HG03139 (cell line): ENCODE results near the gene CCER1.
A peak's percentile ranks its signal among the peaks of the same experiment; 100 is the strongest.

Experiments
- ATAC-seq: cut with Tn5 transposase; IDR thresholded peaks from one replicate; pipeline ENCODE4 v1.9.1; 2021; ENCODE audit not compliant: unreplicated experiment

CCER1 gene

DNA sequence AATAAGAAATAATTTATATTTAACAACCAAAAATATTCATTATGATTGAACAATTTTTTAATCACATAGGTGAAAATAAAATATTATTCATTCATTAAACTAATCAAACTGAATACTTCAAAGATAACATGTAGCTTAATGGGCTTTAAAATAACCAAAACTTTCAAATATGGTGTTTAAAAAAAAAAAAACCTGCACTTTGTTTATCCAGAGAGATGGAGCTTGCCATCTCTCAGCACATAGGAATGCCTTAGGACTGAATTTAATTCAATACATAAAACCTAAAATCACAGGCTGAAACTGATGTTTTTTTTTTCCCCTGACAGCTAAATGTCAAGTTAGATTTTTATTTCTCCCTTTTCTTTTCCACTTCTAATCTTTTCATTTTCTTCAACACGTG, 14.4 kb upstream of the CCER1 start:
- no peak for ATAC-seq

DNA sequence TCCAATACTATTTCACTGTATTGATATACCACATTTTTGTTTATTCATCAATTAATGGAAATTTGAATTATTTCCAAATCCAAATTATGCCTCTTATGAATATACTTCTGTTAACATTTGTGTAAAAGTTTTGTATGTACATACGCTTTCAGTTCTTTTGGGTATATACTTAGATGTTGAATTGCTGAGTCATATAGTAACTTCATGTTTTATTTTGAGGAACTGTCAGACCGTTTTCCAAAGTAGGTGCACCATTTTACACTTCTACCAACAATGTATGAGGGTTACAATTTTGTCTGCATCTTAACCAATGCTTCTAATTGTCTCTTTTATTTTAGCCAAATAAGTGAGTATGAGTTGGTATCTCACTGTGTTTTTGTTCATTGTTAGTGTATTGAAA, 10.2 kb upstream of the CCER1 start:
- ATAC-seq = no peak

DNA sequence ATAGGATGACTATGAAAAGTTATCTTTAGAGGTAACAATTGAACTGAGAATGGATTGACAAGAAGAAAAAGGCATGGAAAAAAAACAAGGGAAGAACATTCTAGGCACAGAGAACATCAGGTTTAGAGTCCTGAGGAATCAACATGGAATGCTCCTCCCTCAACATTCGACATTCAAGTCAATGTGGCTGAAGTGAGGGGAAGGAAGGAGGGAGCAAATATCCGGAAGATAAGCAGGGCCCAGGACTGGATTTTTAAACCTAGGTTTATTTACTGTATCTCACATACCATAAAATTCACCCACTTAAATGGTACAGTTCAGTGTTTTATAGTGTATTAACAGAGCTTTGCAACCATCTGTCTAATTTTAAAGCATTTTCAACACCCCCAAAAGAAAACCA, 9.6 kb upstream of the CCER1 start:
- no peak for ATAC-seq

DNA sequence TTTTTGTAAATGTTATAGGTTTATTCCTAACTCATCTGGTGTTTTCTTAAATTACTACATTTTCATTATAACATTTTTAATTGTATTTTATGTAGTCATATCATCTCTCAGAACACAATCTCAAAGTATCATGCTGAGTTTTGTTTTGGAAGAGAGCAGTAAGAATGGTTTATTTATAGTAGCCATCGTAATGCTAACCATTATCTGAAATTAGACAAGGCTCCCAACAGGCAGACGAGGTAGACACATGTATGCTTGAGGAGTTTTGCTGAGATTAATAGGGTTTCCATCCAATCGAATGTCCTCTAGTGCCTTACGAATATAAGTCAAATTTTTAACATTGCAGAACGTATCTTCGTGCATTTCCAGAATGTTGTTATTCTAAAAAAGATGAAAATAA, 9.0 kb upstream of the CCER1 start:
- ATAC-seq = no peak

DNA sequence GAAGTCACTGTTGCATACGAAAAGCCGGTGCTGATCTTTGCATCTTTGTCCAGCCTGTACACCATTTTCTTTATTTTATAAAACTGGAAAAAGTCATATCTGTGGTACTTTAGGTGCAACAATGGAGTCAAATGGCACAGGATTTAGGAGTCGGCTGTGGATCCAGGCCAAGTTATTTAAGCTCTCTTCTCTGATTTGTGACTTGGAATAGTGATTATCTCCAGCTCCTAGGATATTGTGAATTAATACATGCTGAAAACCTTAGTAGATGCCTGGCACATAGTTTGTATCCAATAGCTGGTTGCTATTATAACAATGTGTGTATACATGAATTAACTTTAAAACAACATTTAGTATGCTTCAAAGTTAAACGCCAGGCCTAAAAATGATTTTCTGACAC, 6.2 kb upstream of the CCER1 start:
- no peak for ATAC-seq

DNA sequence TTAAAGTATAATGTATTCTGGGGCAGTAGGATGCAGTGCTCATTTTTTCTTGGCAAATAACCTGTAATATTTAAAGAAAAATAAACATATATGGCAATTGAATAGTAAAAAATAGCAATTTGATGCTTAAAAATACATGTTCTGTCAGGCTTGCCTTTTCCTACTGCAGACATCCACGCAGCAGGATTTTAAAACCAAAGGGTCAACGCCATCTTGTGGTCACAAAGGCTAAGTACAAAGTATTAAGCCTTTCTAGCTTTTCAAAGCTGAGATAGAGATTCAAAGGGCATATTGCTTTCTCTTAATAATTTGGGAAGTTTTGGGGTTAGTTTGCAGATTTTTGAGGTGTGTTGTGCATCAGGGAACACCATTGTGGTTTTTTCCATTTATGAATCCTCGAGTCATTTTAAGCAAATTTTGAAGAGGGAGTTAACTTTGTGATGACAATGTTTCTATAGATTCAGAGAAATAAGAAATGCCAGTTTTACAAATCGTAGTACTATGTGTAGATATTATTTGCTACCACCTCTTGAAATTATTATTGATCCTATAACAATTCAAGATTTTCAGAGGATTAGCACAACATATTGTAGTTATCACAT, 4.7 kb upstream of the CCER1 start:
- peak; percentile 77 for ATAC-seq

DNA sequence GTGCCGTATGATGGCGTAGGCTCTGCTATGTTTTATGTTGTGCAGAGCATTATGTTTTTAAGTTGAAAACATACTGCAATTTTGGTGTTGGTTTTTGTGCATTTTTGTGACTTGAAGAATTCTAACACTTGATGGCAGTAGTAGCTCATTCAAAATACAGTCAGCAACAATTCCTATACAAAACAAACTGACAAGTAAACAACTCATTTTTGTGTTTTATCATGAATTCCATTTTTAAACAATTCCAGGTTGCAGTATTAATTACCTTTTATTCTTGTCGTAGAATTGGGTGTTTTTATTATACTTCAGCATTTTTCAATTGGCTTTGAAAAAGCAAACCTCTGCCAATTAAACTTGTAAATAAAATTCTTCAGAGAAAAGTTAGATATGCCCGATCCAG, 4.1 kb upstream of the CCER1 start:
- ATAC-seq = no peak

DNA sequence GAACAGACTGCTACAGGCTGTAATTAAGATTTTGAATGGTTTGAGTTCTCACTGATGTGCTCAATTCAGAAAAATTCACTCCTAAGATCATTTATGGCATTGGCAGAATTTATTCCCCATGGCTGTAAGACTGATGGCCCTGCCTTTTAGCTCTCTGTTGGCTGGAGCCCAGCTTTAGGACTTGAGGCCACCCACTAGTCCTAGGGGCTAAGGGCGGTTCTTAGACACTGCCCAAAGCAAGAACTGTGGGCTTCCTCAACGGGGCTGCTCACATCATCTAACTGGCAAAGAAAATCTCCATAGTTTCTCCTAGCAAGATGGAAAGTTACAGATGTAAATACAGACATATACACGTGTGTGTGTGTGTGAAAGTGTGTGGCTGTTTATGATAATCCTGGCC, 3.4 kb upstream of the CCER1 start:
- no peak for ATAC-seq

DNA sequence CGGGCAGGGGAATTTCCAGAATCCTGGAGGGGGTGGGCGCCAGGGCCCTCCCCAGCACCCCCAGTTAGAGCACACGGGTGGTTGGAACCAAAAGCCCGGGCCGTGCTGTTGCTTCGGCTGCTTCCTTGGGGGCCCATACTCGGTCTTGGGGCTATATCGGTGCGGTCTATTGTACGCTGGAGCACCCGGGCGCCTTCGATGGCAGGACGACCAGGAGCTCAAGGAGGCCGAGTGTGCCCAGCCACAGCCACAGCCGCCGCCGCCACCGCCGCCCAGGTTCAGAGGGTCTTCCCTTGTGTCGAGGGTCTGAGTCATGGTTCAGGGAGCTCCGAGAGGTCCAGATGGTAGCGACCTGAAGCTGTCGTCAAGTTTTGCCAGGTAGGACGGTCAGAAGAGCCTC, 548 bp downstream of the CCER1 start:
- ATAC-seq = no peak

DNA sequence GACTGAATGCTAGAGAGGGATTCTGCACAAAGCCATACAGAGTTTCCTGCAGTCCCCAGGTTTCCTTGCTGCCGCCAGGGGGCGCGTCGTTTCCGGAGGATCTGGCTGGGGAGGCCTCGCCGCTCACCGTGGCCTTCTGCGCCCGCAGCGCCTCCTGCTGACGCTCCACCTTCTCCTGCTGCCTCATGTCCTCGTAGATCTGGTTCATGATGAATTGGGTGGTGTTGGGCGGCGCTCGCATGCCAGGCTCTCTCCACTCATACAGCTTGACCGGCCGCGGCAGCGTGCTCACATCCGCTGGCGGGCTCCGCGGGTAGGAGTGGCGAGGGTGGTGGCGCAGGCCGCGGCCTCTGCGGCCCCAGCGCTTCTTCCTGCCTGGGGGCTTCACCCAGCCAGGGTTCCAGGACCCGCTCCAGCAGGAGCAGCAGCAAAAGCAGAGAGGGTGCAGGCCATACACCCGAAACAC, 987 bp downstream of the CCER1 start:
- ATAC-seq = no peak

DNA sequence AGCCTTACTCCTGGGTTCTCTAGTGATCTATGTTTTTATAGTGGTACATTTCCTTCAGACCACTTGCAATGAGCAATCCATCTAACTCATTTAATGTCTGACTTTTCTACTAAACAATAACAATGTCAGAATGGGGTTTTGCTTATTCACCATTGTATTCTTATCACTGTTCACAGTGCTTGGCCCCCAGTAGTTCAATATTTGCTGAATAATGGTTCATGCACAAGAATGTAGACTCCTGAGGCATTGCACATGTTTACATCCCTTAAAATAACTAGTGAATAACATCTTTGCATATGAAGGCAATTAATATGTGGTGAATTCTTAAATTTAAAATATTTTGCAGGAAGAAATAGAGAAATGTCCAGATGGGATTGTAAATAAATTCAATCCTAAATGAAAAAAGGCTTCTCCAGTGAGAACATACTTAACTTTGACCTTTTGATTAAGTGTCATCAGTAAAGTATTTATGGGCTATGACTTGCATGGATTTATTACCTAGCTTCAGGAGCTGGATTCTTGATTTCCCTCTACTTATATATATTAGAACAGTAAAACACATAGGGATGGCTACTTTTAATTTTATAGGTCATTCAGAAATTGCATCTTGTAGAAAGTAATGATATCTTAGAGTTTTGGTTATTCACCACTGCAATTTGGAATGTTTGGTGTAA, 3.4 kb downstream of the CCER1 start:
- ATAC-seq = no peak

DNA sequence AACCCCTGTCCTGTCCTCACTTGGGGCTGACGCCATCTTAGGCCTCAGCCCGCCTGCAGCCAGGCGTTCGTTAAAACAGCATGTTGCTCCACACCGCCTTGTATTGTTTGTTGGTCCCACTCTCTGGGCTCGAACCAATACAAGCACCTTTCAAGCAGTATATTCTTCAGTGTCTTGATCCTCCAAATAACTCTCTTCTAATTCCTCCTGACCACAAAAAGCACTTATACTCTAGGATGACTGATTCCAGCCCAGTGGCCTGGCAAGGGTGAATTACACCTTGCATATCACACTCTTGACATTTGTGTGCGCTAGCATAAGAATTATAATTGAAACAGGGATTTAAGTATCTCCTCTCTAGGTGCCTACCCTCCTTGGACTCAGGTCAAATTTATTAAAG, 7.1 kb downstream of the CCER1 start:
- no peak for ATAC-seq

DNA sequence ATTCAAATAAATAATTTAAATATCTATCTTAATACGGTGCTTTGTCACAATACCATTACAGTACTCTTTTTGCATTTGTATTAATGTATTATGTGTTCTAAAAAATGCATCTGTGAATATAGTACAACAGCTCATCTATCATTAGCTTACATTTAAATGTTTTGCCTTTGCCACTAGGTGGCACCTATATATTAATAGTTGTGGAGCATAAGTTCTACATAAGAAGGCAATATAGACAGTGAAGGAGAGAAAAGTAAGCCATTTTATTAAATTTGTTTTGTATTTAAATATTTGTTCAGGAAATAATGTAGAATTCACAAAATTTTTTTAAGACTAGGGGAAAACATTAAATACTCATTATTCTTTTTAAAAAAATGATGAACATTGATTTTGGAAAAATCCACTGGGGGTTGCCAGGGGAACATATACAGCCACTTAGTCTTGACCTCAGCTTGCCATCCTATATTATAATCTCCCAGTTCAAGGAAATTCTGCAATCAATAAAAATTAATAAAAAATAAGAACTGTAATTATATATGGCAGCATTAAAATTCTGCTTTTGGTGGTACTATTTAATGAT, 9.8 kb downstream of the CCER1 start:
- peak; percentile 68 for ATAC-seq

DNA sequence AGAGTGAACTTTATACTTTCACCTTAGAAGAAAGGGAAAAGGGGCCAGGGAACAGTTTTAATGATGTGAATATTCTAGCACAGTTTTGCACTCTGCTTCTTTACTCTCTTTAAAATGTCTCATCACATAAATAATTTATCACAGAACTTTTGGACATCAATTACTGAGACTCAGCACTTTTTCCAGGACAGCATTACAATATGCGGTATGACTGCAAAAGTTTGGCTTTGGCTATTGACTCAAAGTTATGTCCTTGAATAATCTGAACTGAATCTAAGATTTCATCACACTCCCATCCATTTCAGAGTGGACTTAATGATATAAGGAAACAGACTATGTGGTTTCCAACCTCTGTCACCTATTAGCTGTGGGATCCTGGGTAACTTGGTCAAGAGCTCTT, 11.7 kb downstream of the CCER1 start:
- ATAC-seq = no peak

DNA sequence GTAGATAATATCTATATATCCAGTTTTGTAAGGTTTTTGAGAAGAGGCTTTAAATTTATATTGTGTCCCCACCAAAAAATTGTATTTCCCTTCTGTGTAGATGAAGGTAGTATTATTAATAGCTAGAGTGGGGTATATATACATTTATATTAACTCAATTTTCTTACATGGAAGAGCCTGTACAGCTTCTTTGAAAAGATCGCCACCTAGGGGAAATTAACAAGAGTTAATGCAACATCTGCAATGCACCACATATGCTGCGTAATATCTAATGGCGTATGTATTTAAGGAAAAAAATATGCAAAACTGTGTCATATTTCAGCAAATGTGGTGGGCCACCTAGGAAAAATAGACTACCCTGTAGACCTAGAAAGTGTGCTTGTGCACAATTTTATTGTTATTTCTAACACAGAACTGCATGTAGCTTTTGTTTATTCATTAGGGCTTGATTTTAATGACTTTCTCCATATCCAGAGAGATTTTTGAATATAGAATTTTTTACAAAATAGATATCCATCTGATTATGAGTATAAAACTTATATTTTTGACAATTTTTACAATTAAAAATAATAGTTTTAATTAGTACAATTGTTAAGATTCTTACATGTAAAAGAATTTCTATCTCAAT, 14.0 kb downstream of the CCER1 start:
- ATAC-seq = no peak

DNA sequence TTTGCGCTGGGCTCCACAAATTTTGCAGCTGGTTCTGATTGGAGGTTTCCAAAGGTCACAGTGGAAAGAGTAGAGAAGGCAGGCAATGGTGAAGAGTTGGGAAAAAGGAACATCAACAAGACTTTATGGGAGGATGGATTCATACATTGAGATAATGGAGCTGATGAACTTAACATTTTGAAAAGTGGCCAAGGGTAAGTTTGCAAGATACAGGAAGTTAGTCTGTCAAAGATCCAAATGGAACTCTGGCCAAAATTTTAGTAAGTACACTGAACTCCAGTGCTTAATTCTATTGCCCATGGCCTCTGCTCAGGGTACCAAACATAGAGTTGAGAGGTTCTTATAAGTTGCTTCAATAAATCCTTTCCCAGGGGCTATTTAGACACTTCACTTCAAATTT, 15.6 kb downstream of the CCER1 start:
- no peak for ATAC-seq

DNA sequence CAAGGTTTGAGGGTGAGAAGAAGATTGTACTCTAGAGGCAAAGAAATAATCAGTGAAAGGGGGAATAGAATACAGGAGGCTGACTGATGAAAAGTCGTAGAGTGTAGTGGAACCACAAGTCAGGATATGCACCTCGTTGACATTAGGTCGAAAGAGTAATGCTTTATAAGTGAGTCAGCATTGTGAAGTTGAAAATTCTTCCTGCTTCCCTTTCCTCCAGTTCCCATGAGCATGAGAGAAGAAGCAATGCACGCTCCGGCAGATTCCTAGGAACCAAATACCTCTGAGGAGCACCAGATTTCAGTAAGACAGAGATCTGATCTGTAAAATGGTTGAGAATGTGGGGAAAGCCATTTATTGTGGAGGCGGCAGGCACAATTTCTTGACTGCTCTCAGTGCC, 16.5 kb downstream of the CCER1 start:
- ATAC-seq = no peak

DNA sequence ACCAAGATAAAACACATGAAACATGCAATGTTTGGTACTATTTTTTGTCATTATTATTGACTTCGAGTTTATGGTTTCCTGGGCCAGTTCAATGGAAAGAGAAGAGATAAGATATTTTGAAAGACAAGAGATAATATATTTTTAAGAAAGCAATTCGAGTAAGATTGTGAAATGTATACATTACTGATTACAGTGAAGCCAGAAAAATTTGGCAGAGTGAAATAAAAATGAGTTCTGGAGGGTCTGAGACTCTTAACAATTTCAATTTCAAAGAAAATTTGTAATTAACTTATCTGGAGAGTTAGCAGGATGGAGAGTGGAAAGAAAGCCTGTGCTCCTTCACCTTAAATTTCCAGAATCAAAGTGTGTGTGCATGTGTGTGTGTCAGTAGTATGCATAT, 17.3 kb downstream of the CCER1 start:
- ATAC-seq = no peak

DNA sequence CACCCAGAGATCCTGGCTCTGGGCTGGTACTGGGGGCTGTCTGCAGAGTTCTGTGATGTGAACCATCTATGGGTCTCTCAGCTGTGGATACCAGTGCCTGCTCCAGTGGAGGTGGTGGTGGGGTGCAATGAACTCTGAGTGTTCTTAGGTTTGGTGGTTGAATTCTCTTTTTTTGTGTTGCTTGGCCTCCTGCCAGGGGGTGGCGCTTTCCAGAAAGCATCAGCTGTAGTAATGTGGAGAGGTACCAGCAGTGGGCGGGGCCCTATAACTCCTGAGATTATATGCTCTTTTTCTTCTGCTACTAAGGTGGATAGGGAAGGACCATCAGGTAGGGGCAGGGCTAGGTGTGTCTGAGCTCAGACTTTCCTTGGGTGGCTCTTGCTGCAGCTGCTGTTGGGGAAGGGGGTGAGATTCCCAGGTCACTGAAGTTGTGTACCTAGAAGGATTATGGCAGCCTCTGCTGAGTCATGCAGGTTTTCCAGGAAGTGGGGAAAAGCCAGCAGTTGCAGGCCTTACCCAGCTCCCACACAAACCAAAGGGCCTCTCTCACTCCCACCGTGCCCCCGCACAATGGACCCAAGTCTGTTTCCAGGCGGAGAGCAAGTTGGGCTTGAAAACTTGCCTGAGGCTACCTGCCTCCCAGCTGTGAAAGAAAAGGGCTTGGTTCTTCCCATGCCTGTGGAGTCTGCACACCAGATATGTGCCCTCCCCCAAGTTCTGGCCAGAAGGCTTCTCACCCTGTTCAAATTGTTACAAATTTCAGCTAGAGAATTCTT, 18.6 kb downstream of the CCER1 start:
- ATAC-seq = no peak

DNA sequence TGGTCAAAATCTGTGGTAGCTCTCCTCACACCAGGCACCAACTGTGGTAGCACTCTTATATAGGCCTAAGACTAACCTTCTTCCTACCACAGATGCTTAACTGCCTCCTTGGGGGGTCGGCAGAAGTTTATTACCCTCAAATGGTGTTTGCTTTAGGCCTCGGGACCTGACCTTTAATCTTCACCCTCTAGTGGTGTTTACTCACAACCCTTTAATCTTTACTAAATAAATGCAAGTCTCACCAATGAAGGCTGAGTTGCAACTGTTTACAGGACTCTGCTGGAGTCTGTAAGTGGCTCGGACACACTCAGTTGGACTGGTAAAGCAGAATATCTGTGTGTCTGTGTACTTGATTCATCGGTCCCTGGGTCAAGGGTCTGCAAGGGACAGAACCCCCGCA, 29.4 kb downstream of the CCER1 start:
- ATAC-seq = no peak

DNA sequence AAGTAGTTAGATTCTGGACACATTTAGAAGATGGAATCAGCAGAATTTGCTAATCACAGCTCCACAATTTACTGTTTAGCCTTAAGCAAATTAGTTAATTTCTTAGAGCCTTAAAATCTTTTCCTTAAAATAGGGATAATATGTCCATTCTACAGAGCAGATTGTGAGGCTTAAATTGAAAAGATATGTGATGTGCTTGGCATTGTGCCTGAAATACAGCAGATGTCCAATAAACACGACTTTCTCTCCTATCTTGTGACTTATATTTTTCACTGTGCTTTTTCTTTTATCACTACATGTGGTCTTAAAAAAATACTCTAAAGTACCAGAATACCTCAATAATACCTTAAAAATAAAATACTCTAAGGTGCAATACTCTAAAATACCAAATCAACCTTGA, 30.6 kb downstream of the CCER1 start:
- no peak for ATAC-seq
